Smooth muscle cell (in vitro differentiated cells): Measurements from ENCODE around the gene CEL. TPM values are rescaled to one million over a fixed set of nuclear protein-coding genes. Genes with fewer than 3 reads are reported as not detected.
"Not testable (repeated sequence)": the region's sequence is repeated elsewhere in the genome, so short reads cannot be mapped to it uniquely, and the experiment has no call there.

ENCODE experiments used
- DNase-seq: peaks from one replicate; lab custom pipeline; 2025; ENCODE audit not compliant: unreplicated experiment; lab: John Stamatoyannopoulos, UW
- H2AFZ ChIP-seq: fragments of 200-600 bp; sonication (generic); 2 replicates; pipeline ENCODE4 v1.6.0; 2016; ENCODE audit warnings: antibody characterized with exemption, low read depth, mild to moderate bottlenecking
- H3F3A ChIP-seq: fragments of 200-600 bp; sonication (generic); 2 replicates; pipeline ENCODE4 v1.6.0; 2017; ENCODE audit warnings: antibody characterized with exemption, low read depth
- H3K27ac ChIP-seq: fragments of 200-600 bp; sonication (generic); 2 replicates; pipeline ENCODE4 v1.5.1; 2016; ENCODE audit warnings: low read depth, mild to moderate bottlenecking
- H3K27me3 ChIP-seq: fragments of 200-600 bp; sonication (generic); 2 replicates; pipeline ENCODE4 v1.6.1; 2016; ENCODE audit warnings: low read depth, mild to moderate bottlenecking
- H3K36me3 ChIP-seq: fragments of 200-600 bp; sonication (generic); 2 replicates; pipeline ENCODE4 v1.5.1; 2016; ENCODE audit warnings: low read depth
- H3K4me1 ChIP-seq: fragments of 200-600 bp; sonication (generic); 2 replicates; pipeline ENCODE4 v1.5.1; 2016; ENCODE audit warnings: low read depth
- H3K4me2 ChIP-seq: fragments of 200-600 bp; sonication (generic); 2 replicates; pipeline ENCODE4 v1.6.0; 2016; ENCODE audit warnings: mild to moderate bottlenecking
- H3K4me3 ChIP-seq: fragments of 200-600 bp; sonication (generic); 2 replicates; pipeline ENCODE4 v1.5.1; 2016; ENCODE audit warnings: mild to moderate bottlenecking
- H3K79me2 ChIP-seq: fragments of 200-600 bp; sonication (generic); 2 replicates; pipeline ENCODE4 v1.6.0; 2016; ENCODE audit warnings: low read depth, mild to moderate bottlenecking
- H3K9ac ChIP-seq: fragments of 200-600 bp; sonication (generic); 2 replicates; pipeline ENCODE4 v1.6.0; 2016; ENCODE audit warnings: low read depth
- H3K9me3 ChIP-seq: fragments of 200-600 bp; sonication (generic); replicated peaks from 2 replicates; pipeline ENCODE4 v1.5.1; 2016; ENCODE audit warnings: low read depth
- H4K20me1 ChIP-seq: fragments of 200-600 bp; sonication (generic); 2 replicates; pipeline ENCODE4 v1.6.0; 2016; ENCODE audit warnings: low read depth
- WGBS: methylation state at CpG from one replicate; pipeline ENCODE4 v1.1.7; 2016; ENCODE audit warnings: low lambda C conversion rate; 5-methylcytosine and 5-hydroxymethylcytosine counted together
- polyA plus RNA-seq: library from polyadenylated mRNA; unstranded; fragments of >200 nt; fragmentation: Nextera tagmentation; extraction: Ambion mirVana; gene quantifications from 2 replicates; pipeline ENCODE4 v1.2.1, GENCODE V29; 2016
- total RNA-seq: library from RNA; depleted of rRNA; stranded (reverse); fragments of >200 nt; gene quantifications from 2 replicates; pipeline ENCODE4 v1.2.3, GENCODE V29; 2014
- TF ChIP-seq, protein P1 (sequence below): fragments of 200-600 bp; sonication (generic); IDR thresholded peaks from 2 replicates; pipeline ENCODE4 v1.5.1; 2017; ENCODE audit warnings: borderline replicate concordance, mild to moderate bottlenecking, antibody characterized with exemption; ENCODE audit not compliant: insufficient read depth, poor library complexity, severe bottlenecking

CEL gene
- total and polyA plus RNA-seq, 2 experiments from 2014 or later: 0.18 to 0.73 TPM

DNA sequence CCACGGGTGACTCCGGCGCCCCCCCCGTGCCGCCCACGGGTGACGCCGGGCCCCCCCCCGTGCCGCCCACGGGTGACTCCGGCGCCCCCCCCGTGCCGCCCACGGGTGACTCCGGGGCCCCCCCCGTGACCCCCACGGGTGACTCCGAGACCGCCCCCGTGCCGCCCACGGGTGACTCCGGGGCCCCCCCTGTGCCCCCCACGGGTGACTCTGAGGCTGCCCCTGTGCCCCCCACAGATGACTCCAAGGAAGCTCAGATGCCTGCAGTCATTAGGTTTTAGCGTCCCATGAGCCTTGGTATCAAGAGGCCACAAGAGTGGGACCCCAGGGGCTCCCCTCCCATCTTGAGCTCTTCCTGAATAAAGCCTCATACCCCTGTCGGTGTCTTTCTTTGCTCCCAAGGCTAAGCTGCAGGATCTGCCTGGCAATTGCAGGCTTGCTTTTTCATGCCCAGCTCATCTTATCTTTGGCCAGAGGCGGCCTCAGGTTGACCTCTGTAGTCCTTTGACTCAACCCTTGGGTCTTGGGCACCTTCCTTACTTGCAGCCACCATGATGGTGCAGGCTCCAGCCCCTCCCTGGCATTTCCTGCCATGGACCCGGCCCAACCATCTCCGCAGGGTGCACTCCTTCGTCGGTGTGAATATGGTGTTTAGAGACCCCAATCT is 9.8 kb downstream of the CEL start:
- Histone ChIP-seq H3K79me2 (no peaks in the 10 kb centered on the region), H2AFZ (no peak overlapping the region), H3K27me3 (no peaks in the 10 kb centered on the region), H3K9ac (no peak overlapping the region), H3K4me2 (no peak overlapping the region), H3F3A (peaks cover 11% of the 10 kb centered on the region), H3K36me3 (no peaks in the 10 kb centered on the region), H3K4me1 (peaks cover 9% of the 10 kb centered on the region), H4K20me1 (no peaks in the 10 kb centered on the region), H3K9me3 (no peaks in the 10 kb centered on the region), H3K27ac (no peak overlapping the region), H3K4me3 (no peak overlapping the region)
- no peak for DNase-seq
- TF ChIP-seq, protein P1, sequence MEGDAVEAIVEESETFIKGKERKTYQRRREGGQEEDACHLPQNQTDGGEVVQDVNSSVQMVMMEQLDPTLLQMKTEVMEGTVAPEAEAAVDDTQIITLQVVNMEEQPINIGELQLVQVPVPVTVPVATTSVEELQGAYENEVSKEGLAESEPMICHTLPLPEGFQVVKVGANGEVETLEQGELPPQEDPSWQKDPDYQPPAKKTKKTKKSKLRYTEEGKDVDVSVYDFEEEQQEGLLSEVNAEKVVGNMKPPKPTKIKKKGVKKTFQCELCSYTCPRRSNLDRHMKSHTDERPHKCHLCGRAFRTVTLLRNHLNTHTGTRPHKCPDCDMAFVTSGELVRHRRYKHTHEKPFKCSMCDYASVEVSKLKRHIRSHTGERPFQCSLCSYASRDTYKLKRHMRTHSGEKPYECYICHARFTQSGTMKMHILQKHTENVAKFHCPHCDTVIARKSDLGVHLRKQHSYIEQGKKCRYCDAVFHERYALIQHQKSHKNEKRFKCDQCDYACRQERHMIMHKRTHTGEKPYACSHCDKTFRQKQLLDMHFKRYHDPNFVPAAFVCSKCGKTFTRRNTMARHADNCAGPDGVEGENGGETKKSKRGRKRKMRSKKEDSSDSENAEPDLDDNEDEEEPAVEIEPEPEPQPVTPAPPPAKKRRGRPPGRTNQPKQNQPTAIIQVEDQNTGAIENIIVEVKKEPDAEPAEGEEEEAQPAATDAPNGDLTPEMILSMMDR: no peak
- WGBS: 98% methylated on average over 12 of the region's 33 CpGs

DNA sequence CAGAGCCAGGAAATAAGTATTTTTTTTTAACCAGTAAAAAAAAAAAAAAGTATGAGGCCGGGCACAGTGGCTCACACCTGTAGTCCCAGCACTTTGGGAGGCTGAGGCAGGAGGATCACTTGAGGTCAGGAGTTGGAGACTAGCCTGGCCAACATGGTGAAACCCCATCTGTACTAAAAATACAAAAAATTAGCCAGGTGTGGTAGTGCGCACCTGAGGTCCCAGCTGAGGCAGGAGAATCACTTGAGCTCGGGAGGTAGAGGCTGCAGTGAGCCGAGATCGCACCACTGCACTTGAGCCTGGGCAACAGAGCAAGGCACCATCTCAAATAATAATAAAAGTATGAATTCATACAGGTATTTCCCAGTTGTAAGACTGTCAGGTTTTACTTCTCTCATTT is 10.4 kb downstream of the CEL start:
- H3K9ac ChIP-seq, H3K79me2 ChIP-seq, H2AFZ ChIP-seq, H3K4me2 ChIP-seq, H3K4me3 ChIP-seq, DNase-seq, H3K27me3 ChIP-seq, H4K20me1 ChIP-seq, H3K9me3 ChIP-seq, H3K36me3 ChIP-seq, H3K27ac ChIP-seq: not testable (repeated sequence)
- Histone ChIP-seq H3F3A (peaks cover 14% of the 10 kb centered on the region), H3K4me1 (peaks cover 13% of the 10 kb centered on the region)
- WGBS: 93% methylated on average over 5 of the region's 5 CpGs

DNA sequence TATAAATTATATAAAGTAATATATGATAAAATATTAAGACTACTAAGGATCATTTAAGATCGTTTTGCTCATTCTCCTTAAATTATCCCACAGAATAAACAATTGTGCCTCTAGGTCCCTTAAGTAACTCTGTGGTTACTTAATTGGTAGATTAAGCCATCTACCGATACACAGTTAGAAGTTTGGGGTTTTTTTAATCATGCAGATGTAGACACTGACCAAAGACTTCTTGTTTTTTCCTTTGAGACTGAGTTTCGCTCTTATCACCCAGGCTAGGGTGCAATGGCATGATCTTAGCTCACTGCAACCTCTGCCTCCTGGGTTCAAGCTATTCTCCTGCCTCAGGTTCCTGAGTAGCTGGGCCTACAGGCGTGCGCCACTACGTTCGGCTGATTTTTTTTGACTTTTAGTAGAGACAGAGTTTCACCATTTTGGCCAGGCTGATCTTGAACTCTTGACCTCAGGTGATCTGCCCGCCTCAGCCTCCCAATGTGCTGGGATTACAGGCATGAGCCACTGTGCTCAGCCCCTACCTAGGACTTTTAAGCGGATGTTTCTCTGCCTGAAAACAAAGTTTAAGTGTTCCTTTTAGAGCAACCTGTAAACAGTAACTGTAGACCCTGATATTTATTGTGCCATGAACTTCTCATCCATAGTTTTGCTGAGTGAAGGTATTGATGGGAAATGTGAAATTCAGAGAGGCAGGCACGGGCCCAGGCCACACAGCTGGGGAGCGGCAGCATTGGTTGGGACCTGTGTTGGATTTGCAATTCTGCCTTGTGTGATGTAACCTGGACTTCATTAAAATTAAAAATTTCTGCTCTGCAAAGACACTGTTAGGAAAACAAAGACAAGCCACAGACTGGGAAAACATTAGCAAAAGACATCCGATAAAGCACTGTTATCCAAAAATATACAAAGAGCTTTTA is 11.6 kb downstream of the CEL start:
- Histone ChIP-seq H2AFZ (no peak overlapping the region), H3K9me3 (no peaks in the 10 kb centered on the region), H3K27me3 (no peaks in the 10 kb centered on the region), H3K4me3 (no peak overlapping the region), H3K79me2 (no peaks in the 10 kb centered on the region), H3K4me1 (peaks cover 13% of the 10 kb centered on the region), H3K27ac (no peak overlapping the region), H3F3A (peaks cover 14% of the 10 kb centered on the region), H3K36me3 (no peaks in the 10 kb centered on the region), H4K20me1 (no peaks in the 10 kb centered on the region), H3K9ac (no peak overlapping the region), H3K4me2 (no peak overlapping the region)
- 91% methylated on average over 12 of the region's 12 CpGs for WGBS
- TF ChIP-seq, protein P1: no peak
- DNase-seq: no peak

DNA sequence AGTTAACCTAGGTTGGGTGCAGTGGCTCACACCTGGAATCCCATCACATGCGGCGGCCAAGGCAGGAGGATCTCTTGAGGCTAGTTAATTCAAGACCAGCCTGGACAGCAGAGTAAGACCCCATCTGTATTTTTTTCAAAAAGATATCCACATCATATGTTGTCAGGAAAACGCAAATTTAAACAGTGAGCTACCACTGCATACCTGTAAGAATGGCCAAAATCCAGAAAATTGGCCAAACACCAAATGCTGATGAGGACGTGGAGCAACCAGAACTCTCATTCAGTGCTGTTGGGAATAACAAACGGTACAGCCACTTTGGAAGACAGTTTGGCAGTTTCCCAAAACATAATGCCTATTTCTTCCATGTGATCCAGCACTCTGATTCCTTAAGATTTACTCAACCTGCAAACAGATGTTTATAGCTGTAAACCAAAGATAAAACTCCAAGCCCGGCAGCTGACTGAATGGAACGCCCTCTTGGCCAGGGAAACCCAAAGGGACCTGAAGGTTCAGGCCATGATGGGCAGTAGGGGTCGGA is 12.4 kb downstream of the CEL start:
- H3K27me3 ChIP-seq: no peaks in the 10 kb centered on the region
- H3K27ac ChIP-seq: no peak overlapping the region
- no peaks in the 10 kb centered on the region for H3K9me3 ChIP-seq
- TF ChIP-seq, protein P1: no peak
- no peak overlapping the region for H3K4me3 ChIP-seq
- H3K79me2 ChIP-seq: no peaks in the 10 kb centered on the region
- peak overlapping the region; percentile 30 for H3K4me2 ChIP-seq
- H3F3A ChIP-seq: peaks cover 14% of the 10 kb centered on the region
- no peak overlapping the region for H3K9ac ChIP-seq
- DNase-seq: no peak
- no peaks in the 10 kb centered on the region for H4K20me1 ChIP-seq
- H3K4me1 ChIP-seq: peaks cover 13% of the 10 kb centered on the region
- no peak overlapping the region for H2AFZ ChIP-seq
- no peaks in the 10 kb centered on the region for H3K36me3 ChIP-seq
- 76% methylated on average over 8 of the region's 8 CpGs for WGBS
